ENCODE measurements around the gene GABRG3.

GABRG3 gene

DNA sequence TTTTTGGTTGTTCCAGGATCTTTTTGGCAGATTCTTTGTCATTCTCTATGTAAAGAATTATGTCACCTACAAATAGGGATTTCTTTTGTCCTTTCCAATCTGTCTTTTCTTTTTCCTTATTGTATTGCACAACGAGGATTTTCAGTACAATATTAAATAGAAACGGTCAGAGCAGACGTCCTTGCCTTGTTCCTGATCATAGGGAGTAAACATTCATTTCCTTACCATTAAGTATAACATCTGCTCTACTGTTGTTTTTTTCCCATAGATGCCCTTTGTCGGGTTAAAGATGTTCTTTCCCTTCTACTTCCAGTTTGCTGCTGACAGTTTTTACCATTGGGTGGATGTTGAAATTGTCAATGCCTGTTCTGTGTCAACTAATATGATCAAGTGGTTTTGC is 599.8 kb downstream of the GABRG3 start:
- Histone ChIP-seq H3K27me3 (ENCODE audit: insufficient read depth, poor library complexity, severe bottlenecking) (no peaks in the 10 kb centered on the region), H3K27ac (replicated peaks) (no peak overlapping the region)

DNA sequence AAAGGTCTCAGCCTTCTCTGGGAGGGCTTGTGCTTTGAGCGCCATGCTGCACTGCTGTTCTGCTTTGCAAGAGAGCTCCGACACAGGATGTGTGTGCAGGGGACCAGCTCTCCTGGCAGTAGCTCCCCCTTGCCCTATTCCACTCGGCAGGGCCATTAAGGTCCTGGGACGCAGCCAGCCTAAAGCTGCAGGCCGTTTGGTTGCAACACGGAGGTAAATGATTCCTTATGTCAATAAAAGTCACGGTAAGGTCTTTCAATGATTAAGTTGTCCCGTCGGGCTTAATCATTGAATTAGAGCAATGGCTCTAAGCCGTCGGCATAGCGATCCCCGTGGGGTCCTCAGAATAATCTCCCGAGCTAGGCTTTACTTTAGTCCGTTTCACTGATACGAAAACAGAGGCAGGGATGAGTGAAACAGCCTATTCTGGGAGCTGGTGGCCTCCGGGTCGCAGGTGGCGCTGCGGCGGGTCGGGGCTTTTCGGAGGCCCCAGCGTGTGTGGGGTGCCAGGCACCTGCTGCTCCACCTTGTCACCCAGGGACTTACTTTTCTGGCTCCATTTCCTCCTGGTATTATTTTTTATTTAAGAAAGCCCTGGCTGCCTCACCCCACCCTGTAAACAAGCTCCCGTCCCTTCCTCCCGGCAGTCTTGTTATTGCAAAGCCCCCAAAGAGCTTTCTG is 603.0 kb downstream of the GABRG3 start:
- no peak overlapping the region for H3K4me3 ChIP-seq (replicated peaks; ENCODE audit: insufficient read depth, low read length)

More for the DNA sequence above, 599.8 kb downstream of the GABRG3 start:
- H3K4me3 ChIP-seq (replicated peaks; ENCODE audit: insufficient read depth, low read length): no peak overlapping the region
- no peak for DNase-seq (ENCODE audit: low read depth in 1 of 2, low spot score in 1 of 2)
- TF ChIP-seq SPI1 (IDR thresholded peaks at IDR 0.05; ENCODE audit: borderline replicate concordance, low read depth) (no peak), GABPA (IDR thresholded peaks at IDR 0.05; ENCODE audit: low read depth) (no peak)

DNA sequence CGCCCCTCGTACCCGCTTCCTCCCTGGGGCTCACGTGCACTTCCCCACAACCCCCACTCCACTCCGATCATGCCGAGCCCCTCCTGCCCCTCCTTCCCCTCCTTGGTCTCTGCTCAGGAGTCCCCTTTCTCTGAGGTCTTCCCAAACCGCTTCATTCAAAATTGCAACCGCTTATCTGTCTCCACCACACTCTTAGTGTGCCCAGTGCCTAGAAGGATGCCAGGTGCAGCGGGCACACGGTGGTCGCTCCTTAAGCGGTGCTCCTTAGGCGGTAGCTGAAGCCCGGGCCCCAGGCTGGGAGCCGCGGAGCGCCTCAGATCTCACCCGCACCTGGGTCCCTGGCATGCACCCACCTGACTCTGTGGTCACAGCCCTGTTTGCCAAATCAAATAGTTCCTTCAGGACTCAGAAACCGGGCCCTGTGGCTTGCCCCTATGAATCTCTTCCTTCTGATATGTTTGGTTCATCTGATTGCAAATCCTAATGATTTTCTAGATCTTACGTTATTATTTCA is 603.6 kb downstream of the GABRG3 start:
- DNase-seq (ENCODE audit: low read depth in 1 of 2, low spot score in 1 of 2): no peak
- Histone ChIP-seq H3K27ac (replicated peaks) (no peak overlapping the region), H3K4me3 (replicated peaks; ENCODE audit: insufficient read depth, low read length) (no peak overlapping the region), H3K27me3 (ENCODE audit: insufficient read depth, poor library complexity, severe bottlenecking) (no peaks in the 10 kb centered on the region)
- TF ChIP-seq, protein P1, sequence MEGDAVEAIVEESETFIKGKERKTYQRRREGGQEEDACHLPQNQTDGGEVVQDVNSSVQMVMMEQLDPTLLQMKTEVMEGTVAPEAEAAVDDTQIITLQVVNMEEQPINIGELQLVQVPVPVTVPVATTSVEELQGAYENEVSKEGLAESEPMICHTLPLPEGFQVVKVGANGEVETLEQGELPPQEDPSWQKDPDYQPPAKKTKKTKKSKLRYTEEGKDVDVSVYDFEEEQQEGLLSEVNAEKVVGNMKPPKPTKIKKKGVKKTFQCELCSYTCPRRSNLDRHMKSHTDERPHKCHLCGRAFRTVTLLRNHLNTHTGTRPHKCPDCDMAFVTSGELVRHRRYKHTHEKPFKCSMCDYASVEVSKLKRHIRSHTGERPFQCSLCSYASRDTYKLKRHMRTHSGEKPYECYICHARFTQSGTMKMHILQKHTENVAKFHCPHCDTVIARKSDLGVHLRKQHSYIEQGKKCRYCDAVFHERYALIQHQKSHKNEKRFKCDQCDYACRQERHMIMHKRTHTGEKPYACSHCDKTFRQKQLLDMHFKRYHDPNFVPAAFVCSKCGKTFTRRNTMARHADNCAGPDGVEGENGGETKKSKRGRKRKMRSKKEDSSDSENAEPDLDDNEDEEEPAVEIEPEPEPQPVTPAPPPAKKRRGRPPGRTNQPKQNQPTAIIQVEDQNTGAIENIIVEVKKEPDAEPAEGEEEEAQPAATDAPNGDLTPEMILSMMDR (IDR thresholded peaks at IDR 0.05; ENCODE audit: insufficient read depth, low read length): no peak
- no peak for TF ChIP-seq POLR2AphosphoS5 (IDR thresholded peaks at IDR 0.05; ENCODE audit: low read depth)
- no peak for TF ChIP-seq SPI1 (IDR thresholded peaks at IDR 0.05; ENCODE audit: borderline replicate concordance, low read depth)
- TF ChIP-seq GABPA (IDR thresholded peaks at IDR 0.05; ENCODE audit: low read depth): no peak
- TF ChIP-seq, protein P2, sequence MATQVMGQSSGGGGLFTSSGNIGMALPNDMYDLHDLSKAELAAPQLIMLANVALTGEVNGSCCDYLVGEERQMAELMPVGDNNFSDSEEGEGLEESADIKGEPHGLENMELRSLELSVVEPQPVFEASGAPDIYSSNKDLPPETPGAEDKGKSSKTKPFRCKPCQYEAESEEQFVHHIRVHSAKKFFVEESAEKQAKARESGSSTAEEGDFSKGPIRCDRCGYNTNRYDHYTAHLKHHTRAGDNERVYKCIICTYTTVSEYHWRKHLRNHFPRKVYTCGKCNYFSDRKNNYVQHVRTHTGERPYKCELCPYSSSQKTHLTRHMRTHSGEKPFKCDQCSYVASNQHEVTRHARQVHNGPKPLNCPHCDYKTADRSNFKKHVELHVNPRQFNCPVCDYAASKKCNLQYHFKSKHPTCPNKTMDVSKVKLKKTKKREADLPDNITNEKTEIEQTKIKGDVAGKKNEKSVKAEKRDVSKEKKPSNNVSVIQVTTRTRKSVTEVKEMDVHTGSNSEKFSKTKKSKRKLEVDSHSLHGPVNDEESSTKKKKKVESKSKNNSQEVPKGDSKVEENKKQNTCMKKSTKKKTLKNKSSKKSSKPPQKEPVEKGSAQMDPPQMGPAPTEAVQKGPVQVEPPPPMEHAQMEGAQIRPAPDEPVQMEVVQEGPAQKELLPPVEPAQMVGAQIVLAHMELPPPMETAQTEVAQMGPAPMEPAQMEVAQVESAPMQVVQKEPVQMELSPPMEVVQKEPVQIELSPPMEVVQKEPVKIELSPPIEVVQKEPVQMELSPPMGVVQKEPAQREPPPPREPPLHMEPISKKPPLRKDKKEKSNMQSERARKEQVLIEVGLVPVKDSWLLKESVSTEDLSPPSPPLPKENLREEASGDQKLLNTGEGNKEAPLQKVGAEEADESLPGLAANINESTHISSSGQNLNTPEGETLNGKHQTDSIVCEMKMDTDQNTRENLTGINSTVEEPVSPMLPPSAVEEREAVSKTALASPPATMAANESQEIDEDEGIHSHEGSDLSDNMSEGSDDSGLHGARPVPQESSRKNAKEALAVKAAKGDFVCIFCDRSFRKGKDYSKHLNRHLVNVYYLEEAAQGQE (IDR thresholded peaks at IDR 0.05; ENCODE audit: insufficient replicate concordance, low read depth): no peak

More for the DNA sequence above, 603.0 kb downstream of the GABRG3 start:
- TF ChIP-seq, protein P2 (IDR thresholded peaks at IDR 0.05; ENCODE audit: insufficient replicate concordance, low read depth): no peak
- TF ChIP-seq, protein P1 (IDR thresholded peaks at IDR 0.05; ENCODE audit: insufficient read depth, low read length): no peak
- TF ChIP-seq SPI1 (IDR thresholded peaks at IDR 0.05; ENCODE audit: borderline replicate concordance, low read depth) (no peak), GABPA (IDR thresholded peaks at IDR 0.05; ENCODE audit: low read depth) (no peak), POLR2AphosphoS5 (IDR thresholded peaks at IDR 0.05; ENCODE audit: low read depth) (no peak)
- no peak for DNase-seq (ENCODE audit: low read depth in 1 of 2, low spot score in 1 of 2)
- H3K27me3 ChIP-seq (ENCODE audit: insufficient read depth, poor library complexity, severe bottlenecking): no peaks in the 10 kb centered on the region
- H3K27ac ChIP-seq (replicated peaks): no peak overlapping the region

DNA sequence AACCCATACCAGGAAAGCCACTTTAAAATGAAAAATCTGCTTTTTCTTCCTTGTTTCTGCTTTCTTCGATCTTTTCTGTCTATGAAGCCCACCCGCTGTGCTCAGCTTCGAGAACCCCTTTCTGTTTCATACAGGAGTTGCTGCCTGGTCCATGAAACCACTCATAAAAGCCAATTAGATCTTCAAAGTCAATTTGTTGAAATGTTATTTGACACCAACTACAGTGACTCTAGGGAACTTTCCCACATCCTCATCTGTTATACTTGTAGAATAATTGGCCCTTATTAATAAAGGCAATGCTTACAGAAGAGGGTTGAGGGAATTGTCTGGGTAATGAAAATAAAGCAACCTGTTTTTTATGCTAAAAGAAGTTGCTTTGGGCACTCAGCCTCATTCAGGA is 604.5 kb downstream of the GABRG3 start:
- Histone ChIP-seq H3K27me3 (ENCODE audit: insufficient read depth, poor library complexity, severe bottlenecking) (no peaks in the 10 kb centered on the region), H3K4me3 (replicated peaks; ENCODE audit: insufficient read depth, low read length) (no peak overlapping the region), H3K27ac (replicated peaks) (no peak overlapping the region)
- no peak for DNase-seq (ENCODE audit: low read depth in 1 of 2, low spot score in 1 of 2)
- TF ChIP-seq, protein P1 (IDR thresholded peaks at IDR 0.05; ENCODE audit: insufficient read depth, low read length): no peak
- TF ChIP-seq POLR2AphosphoS5 (IDR thresholded peaks at IDR 0.05; ENCODE audit: low read depth): no peak
- TF ChIP-seq SPI1 (IDR thresholded peaks at IDR 0.05; ENCODE audit: borderline replicate concordance, low read depth): no peak
- TF ChIP-seq GABPA (IDR thresholded peaks at IDR 0.05; ENCODE audit: low read depth): no peak
- TF ChIP-seq, protein P2 (IDR thresholded peaks at IDR 0.05; ENCODE audit: insufficient replicate concordance, low read depth): no peak

Measured in HL-60 (cell line).